Measurements from ENCODE around the gene TMEM187.

The TMEM187 gene

GRCh38 chrX:153934762-153935325, 37.7 kb upstream of the TMEM187 start, which contains the start of gene NAA10:
Gene NAA10 (minus strand): TSS chrX:153935037. CDS start chrX:153934904, 133 bp downstream.
- no peak for DNase-seq (ENCODE audit: low read depth)

GRCh38 chrX:153935326-153935851, 37.2 kb upstream of the TMEM187 start:
- no peak for DNase-seq (ENCODE audit: low read depth)

GRCh38 chrX:153937056-153937455, 35.5 kb upstream of the TMEM187 start:
- no peak for DNase-seq (ENCODE audit: low read depth)

- no peak for DNase-seq (ENCODE audit: low read depth)
These were observed 34.2 kb upstream of the TMEM187 start for GRCh38 chrX:153938226-153938786.

- no peak for DNase-seq (ENCODE audit: low read depth)
These were observed 33.0 kb upstream of the TMEM187 start for GRCh38 chrX:153939573-153939972.

GRCh38 chrX:153941336-153942252, 31.0 kb upstream of the TMEM187 start:
- DNase-seq (ENCODE audit: low read depth): no peak

- peak; percentile 28 for DNase-seq (ENCODE audit: low read depth)
These were observed 28.3 kb upstream of the TMEM187 start, which contains the start of gene RENBP for GRCh38 chrX:153944140-153944799. Gene RENBP (minus strand): TSS chrX:153944643. CDS start chrX:153944610, 33 bp downstream.

- no peak for DNase-seq (ENCODE audit: low read depth)
These were observed 27.8 kb upstream of the TMEM187 start for GRCh38 chrX:153944800-153945150.

- DNase-seq (ENCODE audit: low read depth): no peak
These were observed 26.3 kb upstream of the TMEM187 start for GRCh38 chrX:153945956-153946943.

GRCh38 chrX:153947009-153947769, 25.4 kb upstream of the TMEM187 start:
- DNase-seq (ENCODE audit: low read depth): peak; percentile 72

- DNase-seq (ENCODE audit: low read depth): no peak
These were observed 24.5 kb upstream of the TMEM187 start for GRCh38 chrX:153948002-153948466.

GRCh38 chrX:153948847-153949805, 23.4 kb upstream of the TMEM187 start:
- DNase-seq (ENCODE audit: low read depth): no peak

- DNase-seq (ENCODE audit: low read depth): no peak
These were observed 22.4 kb upstream of the TMEM187 start for GRCh38 chrX:153950127-153950526.

- no peak for DNase-seq (ENCODE audit: low read depth)
These were observed 20.7 kb upstream of the TMEM187 start for GRCh38 chrX:153951683-153952372.

- no peak for DNase-seq (ENCODE audit: low read depth)
These were observed 20.1 kb upstream of the TMEM187 start for GRCh38 chrX:153952373-153953026.

- DNase-seq (ENCODE audit: low read depth): peak; percentile 64
These were observed 19.2 kb upstream of the TMEM187 start for GRCh38 chrX:153953342-153953830.

GRCh38 chrX:153953892-153954557, 18.5 kb upstream of the TMEM187 start:
- DNase-seq (ENCODE audit: low read depth): no peak

Data from activated T-cell treated with anti-CD3 and anti-CD28 coated beads for 1 hour (primary cell).